HG03175 (cell line): ENCODE measurements around the gene YES1.

ENCODE experiments used
- ATAC-seq: cut with Tn5 transposase; IDR thresholded peaks from one replicate; pipeline ENCODE4 v1.9.1; 2021; ENCODE audit warnings: mild to moderate bottlenecking, moderate library complexity; ENCODE audit not compliant: unreplicated experiment

The YES1 gene

DNA sequence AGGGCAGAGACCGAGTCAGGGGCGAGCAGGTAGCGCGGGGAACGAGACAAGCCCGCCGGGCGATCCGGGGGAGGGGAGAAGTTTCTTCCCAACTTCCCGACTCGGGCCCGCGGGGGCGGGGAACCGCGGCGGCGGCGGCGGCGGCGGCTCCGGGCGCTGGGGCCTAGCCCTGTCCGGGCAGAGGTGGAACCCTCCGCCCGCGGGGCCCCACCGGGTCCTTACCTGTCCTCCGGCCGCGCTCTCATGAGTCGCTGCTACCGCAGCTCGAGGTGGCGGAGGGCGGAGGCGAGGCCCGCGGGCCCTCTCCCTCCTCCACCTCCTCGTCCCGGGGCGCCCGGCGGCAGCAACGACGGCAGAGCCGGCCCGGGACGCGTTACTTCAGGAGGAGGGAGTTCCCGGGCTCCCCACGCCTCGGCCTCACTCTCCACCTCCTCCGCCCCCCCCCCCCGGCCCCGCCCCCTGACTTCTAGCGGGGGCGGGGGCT lies at the start of gene YES1:
TSS of gene YES1 (minus strand) at position 351 of the 484 bp plus-strand sequence. CDS start 55,415 bp downstream, outside the sequence.
- peak; percentile 38 for ATAC-seq

GRCh38 chr18:857986-858385 lies 45.9 kb upstream of the YES1 start:
- ATAC-seq: no peak

DNA sequence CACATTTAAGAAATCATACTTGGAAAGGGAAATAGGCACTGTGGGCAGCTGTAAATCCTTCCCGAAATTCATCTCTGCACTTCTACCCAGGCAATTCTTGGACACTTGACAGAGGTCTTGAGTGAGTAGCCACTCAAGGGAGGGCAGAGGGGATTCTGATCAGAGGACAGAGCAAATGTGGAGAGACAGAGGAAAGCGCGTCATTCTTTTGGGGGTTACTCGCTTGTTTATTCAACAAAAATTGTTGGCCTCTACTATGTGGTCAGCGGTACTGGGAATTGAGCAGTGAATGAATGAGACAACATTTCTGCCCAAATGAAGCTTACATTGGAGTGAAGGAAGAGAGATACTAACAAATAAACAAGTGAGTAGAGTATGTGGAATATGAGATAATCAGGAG lies 41.4 kb upstream of the YES1 start:
- ATAC-seq: no peak

GRCh38 chr18:850960-851359 lies 38.9 kb upstream of the YES1 start:
- ATAC-seq: no peak

DNA sequence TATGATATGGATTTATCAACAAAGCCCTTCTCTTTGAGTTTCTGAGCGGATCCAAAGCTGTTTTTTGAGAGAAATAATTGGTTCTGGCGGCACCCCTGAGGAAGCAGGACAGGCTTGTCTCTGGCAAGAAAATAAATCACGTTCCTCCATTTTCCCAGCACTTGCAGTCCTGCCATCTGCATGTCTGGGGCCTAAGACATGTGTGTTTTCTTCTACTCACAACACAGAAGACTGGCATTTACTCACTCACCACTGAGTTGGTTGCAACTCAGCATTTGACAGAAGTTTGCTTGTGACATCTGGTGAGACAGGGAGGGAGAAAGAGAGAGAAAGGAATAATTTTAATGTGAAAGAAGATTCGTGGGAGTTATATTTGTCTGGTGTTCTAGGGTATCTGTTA lies 37.0 kb upstream of the YES1 start:
- no peak for ATAC-seq

DNA sequence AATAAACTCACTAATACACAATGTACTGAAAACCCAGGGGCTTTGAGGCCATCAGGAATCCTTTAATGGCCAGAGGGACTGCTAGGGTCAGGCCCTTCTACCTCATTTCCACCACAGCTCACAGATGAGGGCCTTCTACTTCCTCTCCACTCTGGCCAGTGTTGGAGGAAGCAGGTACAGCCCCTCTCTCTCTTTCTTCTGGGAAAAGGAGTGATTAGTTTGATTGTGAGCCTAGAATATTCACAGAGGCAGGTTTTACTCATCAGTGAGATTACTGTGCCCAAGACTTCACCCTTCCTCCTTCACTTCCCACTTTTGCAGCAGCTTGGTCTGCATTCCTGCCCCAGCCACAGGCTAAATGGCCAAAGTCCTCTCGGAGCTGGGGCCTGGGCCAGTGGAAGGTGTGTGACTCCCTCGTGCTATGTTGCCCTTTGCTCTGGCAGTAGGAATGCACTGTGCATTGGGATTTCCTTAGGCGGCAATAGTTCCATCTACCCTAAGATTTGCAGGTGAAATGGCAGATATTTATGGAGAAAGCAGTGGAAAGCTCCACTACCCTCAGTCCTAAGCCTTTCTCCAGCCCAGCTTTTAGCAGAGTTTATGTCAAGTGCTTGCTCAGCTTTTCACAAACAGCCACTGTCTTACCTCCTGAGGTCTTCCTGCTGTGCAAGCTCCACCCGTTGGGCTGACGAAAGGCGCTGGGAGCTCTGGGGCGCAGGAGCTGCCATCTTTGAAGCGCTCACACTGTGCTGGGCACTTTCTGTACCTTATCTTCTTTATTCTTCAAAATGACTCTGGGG lies 36.2 kb upstream of the YES1 start:
- no peak for ATAC-seq

DNA sequence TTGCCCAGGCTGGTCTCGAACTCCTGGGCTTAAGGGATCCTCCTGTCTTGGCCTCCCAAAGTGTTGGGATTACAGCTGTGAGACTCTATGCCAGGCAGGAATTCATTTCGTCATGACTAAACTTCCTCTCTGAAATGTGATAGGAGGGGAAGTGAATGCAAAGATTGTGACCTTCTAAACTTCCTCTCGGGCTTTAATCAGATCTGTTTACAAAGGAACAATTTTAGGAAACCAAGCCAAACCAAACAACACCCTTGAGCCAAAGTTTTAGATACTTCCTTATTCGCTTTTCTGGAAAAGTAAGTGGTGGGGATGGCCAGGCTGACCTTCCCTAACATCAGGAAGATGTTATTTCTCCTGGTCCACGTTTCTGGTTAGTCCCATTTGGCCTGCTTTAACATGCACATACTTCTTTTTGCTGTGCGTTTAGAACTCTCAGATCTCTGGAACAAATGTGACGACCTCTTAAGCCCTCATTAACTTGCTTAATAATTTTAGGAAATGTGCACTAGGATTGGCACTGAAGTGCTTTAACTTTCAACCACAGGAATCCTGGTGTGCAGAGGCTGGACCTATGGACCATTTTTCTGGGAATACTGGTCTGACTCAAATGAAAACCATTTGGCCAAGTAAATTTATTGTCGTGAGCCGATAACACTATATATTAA lies 33.2 kb upstream of the YES1 start:
- ATAC-seq: no peak

DNA sequence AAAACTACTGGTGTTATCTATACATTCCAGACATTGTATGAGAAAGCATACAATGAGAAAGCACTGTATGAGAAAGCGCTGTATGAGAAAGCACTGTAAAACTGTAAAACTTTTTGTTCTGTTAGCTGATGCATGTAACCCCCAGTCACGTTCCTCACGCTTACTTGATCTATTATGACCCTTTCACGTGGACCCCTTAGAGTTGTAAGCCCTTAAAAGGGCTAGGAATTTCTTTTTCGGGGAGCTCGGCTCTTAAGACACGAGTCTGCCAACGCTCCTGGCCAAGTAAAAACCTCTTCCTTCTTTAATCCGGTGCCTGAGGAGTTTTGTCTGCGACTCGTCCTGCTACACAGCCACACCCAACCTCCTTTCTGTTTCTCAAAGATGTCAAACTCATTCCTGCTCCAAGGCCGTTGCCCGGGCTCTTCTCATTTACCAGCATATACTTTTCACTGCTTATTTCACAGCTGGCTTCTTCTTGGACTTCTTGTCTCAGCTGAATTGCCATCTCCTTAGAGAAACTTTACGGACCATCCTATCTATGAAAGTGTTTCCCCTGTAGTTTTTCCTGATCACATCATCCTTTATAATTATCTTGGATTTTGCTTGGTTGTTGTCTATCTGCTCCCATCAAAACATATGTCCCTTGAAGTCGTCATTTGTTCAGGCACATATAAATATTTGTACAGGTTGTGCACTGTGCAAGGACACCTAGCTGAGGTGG lies 29.8 kb upstream of the YES1 start:
- no peak for ATAC-seq

DNA sequence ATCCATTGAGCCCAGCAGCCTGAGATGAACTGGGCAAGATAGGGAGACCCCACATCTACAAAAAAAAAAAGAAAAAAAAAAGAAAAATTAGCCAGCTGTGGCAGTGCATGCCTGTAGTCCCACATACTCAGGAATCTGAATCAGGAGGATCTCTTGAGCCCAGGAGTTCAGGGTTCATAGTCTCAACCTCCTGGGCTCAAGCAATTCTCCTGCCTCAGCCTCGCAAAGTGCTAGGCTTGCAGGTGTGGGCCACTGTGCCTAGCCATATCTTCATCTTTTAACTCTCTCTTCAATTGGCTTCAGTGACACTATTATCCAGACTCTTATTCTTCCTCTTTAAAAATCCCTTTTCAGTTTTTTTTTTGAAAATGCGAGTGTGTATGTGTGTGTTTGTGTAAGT lies 28.5 kb upstream of the YES1 start:
- ATAC-seq: no peak

DNA sequence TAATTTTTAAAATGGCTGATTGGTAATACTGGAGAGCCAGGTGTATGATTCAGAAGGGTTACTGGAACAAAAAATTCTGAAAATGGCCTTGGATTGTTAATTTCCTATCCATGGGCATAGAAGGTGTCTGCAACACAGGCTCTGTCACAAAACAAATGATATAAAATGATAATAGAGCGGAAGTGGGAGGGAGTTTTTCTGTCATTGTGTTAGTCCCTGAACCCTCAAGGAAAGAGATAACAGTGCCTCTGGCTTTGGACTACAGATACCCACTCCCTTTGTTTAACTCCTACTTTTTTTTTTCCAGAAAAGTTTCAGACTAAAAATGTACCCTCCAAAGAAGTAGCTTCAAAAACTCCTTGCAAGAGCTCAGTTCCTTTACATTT lies 28.0 kb upstream of the YES1 start:
- no peak for ATAC-seq

DNA sequence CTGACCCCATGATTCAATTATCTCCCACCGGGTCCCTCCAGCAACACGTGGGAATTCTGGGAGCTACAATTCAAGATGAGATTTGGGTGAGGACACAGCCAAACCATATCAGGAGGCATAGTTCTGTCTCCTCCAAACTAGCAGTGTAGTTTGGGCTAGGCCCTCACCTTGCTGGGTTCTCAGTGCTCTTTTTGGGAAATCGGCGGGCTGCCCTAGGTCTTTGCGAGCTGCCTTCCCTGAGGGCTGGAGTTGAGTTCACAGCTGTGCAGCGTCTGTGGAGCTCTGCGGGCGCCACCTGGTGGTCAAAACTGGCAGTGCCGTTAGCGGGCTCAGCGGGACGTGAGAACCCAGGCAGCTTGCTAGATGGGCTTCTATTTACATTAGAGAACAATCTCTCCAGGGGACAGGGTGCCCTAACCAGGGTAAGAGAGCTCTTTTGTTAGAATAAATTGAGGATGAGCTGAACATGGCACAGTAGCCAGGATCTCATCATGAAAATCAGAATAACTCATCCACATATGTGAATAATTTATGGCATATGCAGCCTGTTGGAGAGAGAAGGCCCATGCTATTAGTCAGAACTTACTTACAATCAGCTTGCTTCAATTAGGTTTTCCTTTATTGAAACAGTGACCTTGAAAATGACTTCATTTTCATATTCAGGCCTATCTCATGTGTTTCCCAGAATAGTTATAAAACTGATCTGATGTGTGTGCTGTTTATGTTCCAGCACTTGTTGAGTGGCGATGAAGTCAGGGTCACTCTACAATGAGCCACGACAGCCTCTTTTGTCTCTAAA lies 27.4 kb upstream of the YES1 start:
- ATAC-seq: peak; percentile 96

- ATAC-seq: no peak
Measured at GRCh38 chr18:837922-838321, 25.9 kb upstream of the YES1 start.

DNA sequence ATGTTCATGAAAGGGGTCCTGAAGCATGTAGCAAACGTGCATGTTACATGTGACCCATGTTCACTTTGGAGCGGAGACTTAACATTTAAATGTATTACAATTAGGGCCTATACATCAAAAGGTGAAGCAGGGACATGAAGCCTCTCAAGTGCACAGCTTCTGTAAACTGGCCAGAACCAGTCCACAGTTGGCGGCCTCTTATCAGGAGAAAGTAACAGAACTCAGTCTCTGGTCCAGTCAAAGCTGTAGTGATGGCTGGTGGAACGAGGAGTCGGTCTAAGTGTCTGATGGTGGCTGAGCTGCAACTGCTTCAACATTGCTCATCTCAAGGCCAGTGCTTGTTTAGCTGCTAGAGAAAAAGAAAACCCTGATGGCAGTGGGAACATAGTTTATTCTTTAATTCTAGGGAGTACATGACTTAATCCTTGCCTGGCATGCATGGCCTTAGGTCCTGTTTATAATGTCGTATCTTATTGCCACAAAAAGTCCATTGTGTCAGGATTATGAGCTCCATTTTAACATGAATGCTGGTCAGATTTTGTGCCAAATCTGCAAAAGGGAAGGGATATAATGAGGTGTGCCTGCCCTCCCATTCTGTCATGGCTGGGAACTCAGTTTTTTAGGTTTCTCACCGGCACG lies 22.2 kb upstream of the YES1 start:
- no peak for ATAC-seq

DNA sequence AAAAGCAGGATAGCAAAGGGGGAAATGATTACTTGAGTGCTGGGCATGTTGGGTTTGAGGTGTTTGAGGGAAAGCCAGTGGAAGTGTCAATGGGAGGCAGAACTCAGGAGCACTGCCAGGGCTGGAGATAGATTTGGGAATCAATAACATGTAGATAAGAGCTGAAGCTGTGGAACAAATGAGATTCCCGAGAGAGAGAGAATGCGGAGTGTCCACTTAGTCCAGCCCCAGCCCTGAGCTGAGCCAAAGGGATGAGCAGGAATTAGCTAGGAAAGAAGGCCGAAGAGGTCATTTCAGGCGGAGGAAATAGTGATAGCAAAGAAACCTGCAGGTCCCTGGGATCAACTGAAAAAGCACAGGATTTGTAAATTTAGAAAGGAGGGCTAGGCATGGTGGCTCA lies 21.2 kb upstream of the YES1 start:
- ATAC-seq: no peak

GRCh38 chr18:832085-832681 lies 20.1 kb upstream of the YES1 start:
- no peak for ATAC-seq

GRCh38 chr18:830315-830901 lies 18.4 kb upstream of the YES1 start:
- ATAC-seq: peak; percentile 67

- ATAC-seq: no peak
Measured at GRCh38 chr18:829432-829831, 17.4 kb upstream of the YES1 start.

DNA sequence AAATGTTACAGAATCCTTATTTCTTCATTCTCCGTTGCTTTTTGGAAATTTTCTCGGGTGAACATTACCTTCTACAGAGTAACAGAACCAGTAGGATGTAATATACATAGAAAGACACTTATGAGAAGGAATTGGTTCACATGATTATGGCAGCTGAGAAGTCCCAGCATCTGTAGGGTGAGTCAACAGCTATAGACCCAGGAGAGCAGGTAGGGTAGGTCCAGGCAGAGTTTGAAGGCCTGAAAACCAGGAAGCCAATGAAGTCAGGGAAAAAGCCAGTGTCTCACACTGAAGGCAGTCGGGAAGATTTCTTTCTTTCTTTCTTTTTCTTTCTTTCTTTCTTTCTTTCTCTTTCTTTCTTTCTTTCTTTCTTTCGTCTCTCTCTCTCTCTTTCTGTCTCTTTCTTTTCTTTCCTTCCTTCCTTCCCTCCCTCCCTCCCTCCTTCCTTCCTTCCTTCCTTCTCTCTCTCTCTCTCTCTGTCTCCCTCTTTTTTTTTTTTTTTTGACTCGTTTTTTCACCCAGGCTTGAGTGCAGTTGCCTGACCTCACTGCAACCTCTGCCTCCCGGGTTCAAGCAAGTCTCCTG lies 15.1 kb upstream of the YES1 start:
- no peak for ATAC-seq

DNA sequence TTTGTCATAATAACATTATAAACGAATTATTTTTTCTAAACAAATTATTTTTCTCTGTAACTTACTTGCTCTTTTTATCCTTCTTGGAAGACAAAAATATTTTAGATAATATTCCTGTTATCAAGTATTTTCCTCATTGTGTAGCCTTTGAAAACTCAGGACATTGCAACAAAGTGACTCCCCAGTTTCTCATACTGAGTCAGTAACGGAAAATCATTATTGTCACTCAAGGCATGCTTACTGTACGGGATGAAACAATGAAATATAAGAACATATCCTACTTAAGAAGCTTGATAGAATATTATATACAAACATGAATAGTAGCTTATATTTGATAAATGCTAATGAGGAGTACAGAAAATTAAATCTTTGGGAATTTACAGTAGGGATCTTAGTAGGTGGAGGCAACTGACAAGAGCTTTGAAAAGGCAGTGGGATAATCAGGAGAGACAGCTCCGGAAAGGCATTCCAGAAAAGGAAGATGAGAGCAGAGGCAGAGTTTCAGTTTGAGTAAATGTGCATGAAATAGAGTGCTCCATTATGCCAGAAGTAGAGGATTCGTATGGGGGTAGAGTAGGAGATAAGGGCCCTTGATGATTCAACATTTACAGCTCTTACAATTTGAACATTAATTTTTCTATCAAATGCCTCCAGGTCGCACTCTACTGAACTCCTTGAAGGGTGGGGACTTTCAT lies 14.0 kb upstream of the YES1 start:
- ATAC-seq: no peak
